Nephron progenitor cell (in vitro differentiated cells): ENCODE measurements around the gene OXLD1.
A peak's percentile ranks its signal among the peaks of the same experiment; 100 is the strongest.

Experiments used
- DNase-seq: peaks from one replicate; pipeline ENCODE4 v3.0.0; 2021
- H3K27ac Mint-ChIP-seq: 2 replicates; pipeline ENCODE4 v1.8.0; 2021; ENCODE audit warnings: mild to moderate bottlenecking, moderate library complexity, mixed read lengths
- H3K27me3 Mint-ChIP-seq: 2 replicates; pipeline ENCODE4 v1.8.0; 2021; ENCODE audit warnings: mild to moderate bottlenecking, low read depth, mixed read lengths; ENCODE audit not compliant: poor library complexity
- H3K36me3 Mint-ChIP-seq: 2 replicates; pipeline ENCODE4 v1.8.0; 2021; ENCODE audit warnings: low read depth, mixed read lengths
- H3K4me1 Mint-ChIP-seq: 2 replicates; pipeline ENCODE4 v1.8.0; 2021; ENCODE audit warnings: mixed read lengths
- H3K4me3 Mint-ChIP-seq: 2 replicates; pipeline ENCODE4 v1.8.0; 2021; ENCODE audit warnings: mild to moderate bottlenecking, moderate library complexity, mixed read lengths
- H3K9me3 Mint-ChIP-seq: 2 replicates; pipeline ENCODE4 v1.8.0; 2021; ENCODE audit warnings: mild to moderate bottlenecking, moderate library complexity, mixed read lengths
- CTCF ChIP-seq: fragments of 200-600 bp; sonication (generic); IDR thresholded peaks from 2 replicates; pipeline ENCODE4 v1.5.0; 2021; ENCODE audit warnings: antibody characterized with exemption

Gene OXLD1

GRCh38 chr17:81644976-81645952 is 21.1 kb downstream of the OXLD1 start:
- no peak for TF ChIP-seq CTCF
- H3K4me1 Mint-ChIP-seq, result peaks cover 7% of the 10 kb centered on the region
- peaks cover 18% of the 10 kb centered on the region for H3K27me3 Mint-ChIP-seq
- no peak for DNase-seq
- H3K9me3 Mint-ChIP-seq, result peaks cover 11% of the 10 kb centered on the region
- no peak overlapping the region for H3K27ac Mint-ChIP-seq
- no peak overlapping the region for H3K4me3 Mint-ChIP-seq
- no peaks in the 10 kb centered on the region for H3K36me3 Mint-ChIP-seq

- Mint-ChIP-seq H3K27me3 (peaks cover 15% of the 10 kb centered on the region), H3K4me3 (no peak overlapping the region), H3K9me3 (peaks cover 7% of the 10 kb centered on the region), H3K27ac (no peak overlapping the region), H3K36me3 (no peaks in the 10 kb centered on the region), H3K4me1 (peaks cover 7% of the 10 kb centered on the region)
- DNase-seq, result no peak
- TF ChIP-seq CTCF, result no peak
These were observed 21.9 kb downstream of the OXLD1 start for GRCh38 chr17:81644496-81644895.

GRCh38 chr17:81641825-81642489 is 24.4 kb downstream of the OXLD1 start:
- Mint-ChIP-seq H3K27me3 (peaks cover 3% of the 10 kb centered on the region), H3K9me3 (no peaks in the 10 kb centered on the region), H3K4me3 (no peak overlapping the region), H3K27ac (no peak overlapping the region), H3K36me3 (no peaks in the 10 kb centered on the region), H3K4me1 (peaks cover 22% of the 10 kb centered on the region)
- DNase-seq, result no peak
- no peak for TF ChIP-seq CTCF

GRCh38 chr17:81640011-81640410 is 26.4 kb downstream of the OXLD1 start:
- no peaks in the 10 kb centered on the region for H3K9me3 Mint-ChIP-seq
- peaks cover 34% of the 10 kb centered on the region for H3K4me1 Mint-ChIP-seq
- TF ChIP-seq CTCF, result no peak
- H3K27me3 Mint-ChIP-seq, result peaks cover 3% of the 10 kb centered on the region
- H3K27ac Mint-ChIP-seq, result no peak overlapping the region
- DNase-seq, result no peak
- no peak overlapping the region for H3K4me3 Mint-ChIP-seq
- H3K36me3 Mint-ChIP-seq, result no peaks in the 10 kb centered on the region

- TF ChIP-seq CTCF, result no peak
- Mint-ChIP-seq H3K36me3 (no peaks in the 10 kb centered on the region), H3K9me3 (no peaks in the 10 kb centered on the region), H3K4me1 (peaks cover 34% of the 10 kb centered on the region), H3K4me3 (peak overlapping the region; percentile 32), H3K27ac (no peak overlapping the region), H3K27me3 (peaks cover 3% of the 10 kb centered on the region)
- DNase-seq, result no peak
These were observed 27.7 kb downstream of the OXLD1 start for GRCh38 chr17:81638683-81639082.
